ENCODE results near the gene TRPM2.

The TRPM2 gene

GRCh38 chr21:44463724-44464123, 110.3 kb downstream of the TRPM2 start:
- no peak for DNase-seq (ENCODE audit: low read depth)

GRCh38 chr21:44464351-44464750, 110.9 kb downstream of the TRPM2 start:
- no peak for DNase-seq (ENCODE audit: low read depth)

GRCh38 chr21:44466351-44466954, 113.0 kb downstream of the TRPM2 start:
- no peak for DNase-seq (ENCODE audit: low read depth)

- no peak for DNase-seq (ENCODE audit: low read depth)
Observed at GRCh38 chr21:44466996-44467858, 113.8 kb downstream of the TRPM2 start.

GRCh38 chr21:44467859-44468195, 114.4 kb downstream of the TRPM2 start:
- no peak for DNase-seq (ENCODE audit: low read depth)

GRCh38 chr21:44471341-44471740, 117.9 kb downstream of the TRPM2 start:
- DNase-seq (ENCODE audit: low read depth): no peak

GRCh38 chr21:44471996-44472395, 118.6 kb downstream of the TRPM2 start:
- DNase-seq (ENCODE audit: low read depth): no peak

- DNase-seq (ENCODE audit: low read depth): no peak
Observed at GRCh38 chr21:44473915-44474555, 120.6 kb downstream of the TRPM2 start.

GRCh38 chr21:44475266-44475845, 121.9 kb downstream of the TRPM2 start:
- no peak for DNase-seq (ENCODE audit: low read depth)

GRCh38 chr21:44477131-44477530, 123.7 kb downstream of the TRPM2 start:
- no peak for DNase-seq (ENCODE audit: low read depth)

GRCh38 chr21:44477712-44478111, 124.3 kb downstream of the TRPM2 start:
- DNase-seq (ENCODE audit: low read depth): no peak

GRCh38 chr21:44478124-44478800, 124.8 kb downstream of the TRPM2 start:
- no peak for DNase-seq (ENCODE audit: low read depth)

- no peak for DNase-seq (ENCODE audit: low read depth)
Observed at GRCh38 chr21:44478801-44479167, 125.4 kb downstream of the TRPM2 start.

GRCh38 chr21:44479556-44480199, 126.3 kb downstream of the TRPM2 start:
- DNase-seq (ENCODE audit: low read depth): peak; percentile 26

GRCh38 chr21:44480200-44481053, 127.0 kb downstream of the TRPM2 start:
- DNase-seq (ENCODE audit: low read depth): no peak

- no peak for DNase-seq (ENCODE audit: low read depth)
Observed at GRCh38 chr21:44482581-44483287, 129.3 kb downstream of the TRPM2 start.

GRCh38 chr21:44483288-44484237, 130.1 kb downstream of the TRPM2 start:
- DNase-seq (ENCODE audit: low read depth): no peak

- DNase-seq (ENCODE audit: low read depth): no peak
Observed at GRCh38 chr21:44484498-44485253, 131.3 kb downstream of the TRPM2 start.

Measured in activated T-cell treated with anti-CD3 and anti-CD28 coated beads for 24 hours (primary cell).